OCI-LY1 (cell line): ENCODE measurements around the gene LRRC25.

Source experiments
- CTCF ChIP-seq: fragments of 200-600 bp; sonication (generic), shearing (Covaris generic); IDR thresholded peaks from 2 replicates; pipeline ENCODE4 v1.5.1; 2017; ENCODE audit warnings: mild to moderate bottlenecking, antibody characterized with exemption, low read length, moderate library complexity, mixed read lengths
- EZH2 ChIP-seq: fragments of 200-600 bp; sonication (generic), shearing (Covaris generic); IDR thresholded peaks from 2 replicates; pipeline ENCODE4 v1.8.0; 2017; ENCODE audit warnings: borderline replicate concordance, mixed run types, mild to moderate bottlenecking, antibody characterized with exemption, low read length, moderate library complexity, mixed read lengths

- TF ChIP-seq CTCF (no peak), EZH2 (no peak)
These were observed 34.4 kb downstream of the LRRC25 start for GRCh38 chr19:18362934-18363542.
